ENCODE measurements around the gene CCDC170.
A peak's percentile ranks its signal among the peaks of the same experiment; 100 is the strongest.

Gene CCDC170

DNA sequence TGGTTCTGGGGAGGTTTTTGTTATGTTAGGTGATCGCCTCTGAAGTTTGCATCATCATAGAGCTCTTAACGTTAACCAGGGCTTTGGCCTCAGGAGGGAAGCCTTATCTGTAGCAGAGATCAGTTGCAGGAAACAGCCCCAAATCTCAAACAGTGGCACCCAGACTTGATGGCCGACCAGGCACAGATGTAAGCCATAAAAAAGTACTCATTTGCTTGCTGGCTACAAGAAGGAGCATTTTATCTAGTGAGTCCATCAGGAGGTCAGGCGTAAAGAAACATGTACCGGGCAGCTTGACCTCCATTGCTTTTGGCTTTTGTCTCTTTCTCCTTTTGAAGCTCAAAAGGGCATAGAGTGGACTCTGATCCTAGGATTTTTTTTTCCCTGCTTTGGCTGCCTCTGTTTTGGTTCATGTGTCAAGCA lies 122.3 kb downstream of the CCDC170 start:
- TF ChIP-seq YY1 (IDR thresholded peaks at IDR 0.05; ENCODE audit: insufficient read depth, insufficient read length): no peak
- no peak for TF ChIP-seq ZNF274 (IDR thresholded peaks at IDR 0.05; ENCODE audit: low read depth, low read length)
- no peak for TF ChIP-seq SUZ12 (IDR thresholded peaks at IDR 0.05; ENCODE audit: extremely low read depth, insufficient read depth, insufficient read length)
- no peaks in the 10 kb centered on the region for H3K27me3 ChIP-seq (ENCODE audit: insufficient read depth, insufficient read length)
- peak; percentile 47 for DNase-seq (ENCODE audit: low read depth, low spot score)
- no peak overlapping the region for H3K9ac ChIP-seq (ENCODE audit: insufficient read length, low read depth)
- H3K9me3 ChIP-seq (ENCODE audit: insufficient read depth, low read length): no peaks in the 10 kb centered on the region
- no peak overlapping the region for H3K4me3 ChIP-seq (ENCODE audit: insufficient read length, low read depth)
- no peaks in the 10 kb centered on the region for H3K36me3 ChIP-seq (ENCODE audit: insufficient read depth, insufficient read length, low read length)
- H3K4me1 ChIP-seq (ENCODE audit: insufficient read depth, insufficient read length): peaks cover 2% of the 10 kb centered on the region

DNA sequence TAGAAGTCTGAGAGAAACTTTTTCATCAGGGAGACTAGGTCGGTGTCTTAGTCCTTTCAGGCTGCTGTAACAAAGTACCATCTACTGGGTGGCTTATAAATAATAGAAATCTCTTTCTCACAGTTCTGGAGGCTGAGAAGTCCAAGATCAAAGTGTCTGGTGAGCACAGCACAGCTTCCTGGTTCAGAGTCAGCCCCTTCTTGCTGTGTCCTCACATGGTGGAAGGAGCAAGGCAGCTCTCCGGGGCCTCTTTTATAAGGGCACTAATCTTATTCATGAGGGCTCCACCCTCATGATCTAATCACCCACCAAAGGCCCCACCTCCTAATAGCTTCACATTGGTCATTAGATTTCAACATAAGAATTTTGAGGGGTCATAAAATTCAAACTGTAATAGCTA lies 122.8 kb downstream of the CCDC170 start:
- TF ChIP-seq ZNF274 (IDR thresholded peaks at IDR 0.05; ENCODE audit: low read depth, low read length) (no peak), YY1 (IDR thresholded peaks at IDR 0.05; ENCODE audit: insufficient read depth, insufficient read length) (no peak), SUZ12 (IDR thresholded peaks at IDR 0.05; ENCODE audit: extremely low read depth, insufficient read depth, insufficient read length) (no peak)
- no peaks in the 10 kb centered on the region for H3K36me3 ChIP-seq (ENCODE audit: insufficient read depth, insufficient read length, low read length)
- H3K9ac ChIP-seq (ENCODE audit: insufficient read length, low read depth): no peak overlapping the region
- no peaks in the 10 kb centered on the region for H3K27me3 ChIP-seq (ENCODE audit: insufficient read depth, insufficient read length)
- peaks cover 2% of the 10 kb centered on the region for H3K4me1 ChIP-seq (ENCODE audit: insufficient read depth, insufficient read length)
- H3K9me3 ChIP-seq (ENCODE audit: insufficient read depth, low read length): no peaks in the 10 kb centered on the region
- DNase-seq (ENCODE audit: low read depth, low spot score): no peak
- no peak overlapping the region for H3K4me3 ChIP-seq (ENCODE audit: insufficient read length, low read depth)

DNA sequence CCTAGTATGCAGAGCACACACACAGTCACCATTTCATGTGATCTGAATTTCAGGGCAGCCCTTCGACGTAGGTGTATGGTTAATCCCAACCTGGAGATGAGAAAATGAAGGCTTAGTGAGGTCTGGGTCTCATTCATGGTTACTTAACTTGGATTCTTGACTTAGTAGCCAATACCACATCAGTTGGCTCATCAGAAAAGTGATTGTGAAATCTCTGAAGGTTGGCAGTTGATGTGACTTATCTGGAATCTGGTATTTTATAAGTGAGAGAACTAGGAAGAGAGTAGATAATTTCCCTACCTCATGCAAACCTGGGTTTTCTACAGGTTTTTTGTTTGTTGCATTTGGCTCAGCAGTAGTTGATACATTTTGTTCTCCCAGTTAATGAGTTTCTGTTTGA lies 123.7 kb downstream of the CCDC170 start:
- no peak for TF ChIP-seq YY1 (IDR thresholded peaks at IDR 0.05; ENCODE audit: insufficient read depth, insufficient read length)
- TF ChIP-seq ZNF274 (IDR thresholded peaks at IDR 0.05; ENCODE audit: low read depth, low read length): no peak
- TF ChIP-seq SUZ12 (IDR thresholded peaks at IDR 0.05; ENCODE audit: extremely low read depth, insufficient read depth, insufficient read length): no peak
- H3K9ac ChIP-seq (ENCODE audit: insufficient read length, low read depth): no peak overlapping the region
- DNase-seq (ENCODE audit: low read depth, low spot score): no peak

DNA sequence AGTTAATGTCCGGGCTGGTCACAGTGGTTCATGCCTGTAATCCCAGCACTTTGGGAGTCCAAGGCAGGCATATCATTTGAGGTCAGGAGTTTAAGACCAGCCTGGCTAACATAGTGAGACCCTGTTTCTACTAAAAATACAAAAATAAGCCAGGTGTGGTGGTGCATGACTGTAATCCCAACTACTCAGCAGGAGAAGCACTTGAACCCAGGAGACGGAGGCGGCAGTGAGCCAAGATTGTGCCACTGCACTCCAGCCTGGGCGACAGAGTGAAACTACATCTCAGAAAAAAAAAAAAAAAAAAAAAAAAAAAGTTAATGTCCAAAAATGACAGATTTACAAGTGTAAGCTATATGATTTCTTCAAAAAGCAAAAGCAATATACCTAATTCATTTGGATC lies 124.9 kb downstream of the CCDC170 start:
- no peak overlapping the region for H3K9ac ChIP-seq (ENCODE audit: insufficient read length, low read depth)
- no peaks in the 10 kb centered on the region for H3K9me3 ChIP-seq (ENCODE audit: insufficient read depth, low read length)
- H3K4me3 ChIP-seq (ENCODE audit: insufficient read length, low read depth): no peak overlapping the region
- H3K27me3 ChIP-seq (ENCODE audit: insufficient read depth, insufficient read length): no peaks in the 10 kb centered on the region
- TF ChIP-seq YY1 (IDR thresholded peaks at IDR 0.05; ENCODE audit: insufficient read depth, insufficient read length): no peak
- TF ChIP-seq SUZ12 (IDR thresholded peaks at IDR 0.05; ENCODE audit: extremely low read depth, insufficient read depth, insufficient read length): no peak
- TF ChIP-seq ZNF274 (IDR thresholded peaks at IDR 0.05; ENCODE audit: low read depth, low read length): no peak
- DNase-seq (ENCODE audit: low read depth, low spot score): no peak
- no peaks in the 10 kb centered on the region for H3K36me3 ChIP-seq (ENCODE audit: insufficient read depth, insufficient read length, low read length)
- no peaks in the 10 kb centered on the region for H3K4me1 ChIP-seq (ENCODE audit: insufficient read depth, insufficient read length)

More for the DNA sequence above, 123.7 kb downstream of the CCDC170 start:
- H3K27me3 ChIP-seq (ENCODE audit: insufficient read depth, insufficient read length): no peaks in the 10 kb centered on the region
- H3K9me3 ChIP-seq (ENCODE audit: insufficient read depth, low read length): no peaks in the 10 kb centered on the region
- no peaks in the 10 kb centered on the region for H3K36me3 ChIP-seq (ENCODE audit: insufficient read depth, insufficient read length, low read length)
- H3K4me1 ChIP-seq (ENCODE audit: insufficient read depth, insufficient read length): no peaks in the 10 kb centered on the region
- H3K4me3 ChIP-seq (ENCODE audit: insufficient read length, low read depth): no peak overlapping the region

DNA sequence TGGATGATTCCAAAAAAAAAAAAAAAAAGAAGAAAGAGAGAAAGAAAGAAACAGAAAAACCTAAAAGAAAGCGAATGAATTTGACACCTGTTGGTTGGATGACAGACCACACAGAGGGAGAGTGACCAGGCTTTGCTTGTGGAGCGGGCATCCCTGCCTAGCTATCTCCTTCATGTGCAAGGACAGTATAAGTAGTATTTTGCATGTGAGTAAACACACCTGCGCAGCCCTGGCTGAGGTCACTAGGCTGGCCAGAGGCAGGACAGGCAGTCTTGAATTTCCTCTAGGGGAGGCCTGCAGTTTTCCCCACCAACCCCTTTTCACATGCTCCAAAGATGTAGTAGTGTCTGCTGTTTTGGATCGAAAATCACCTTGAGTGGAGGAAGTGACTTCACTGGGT lies 126.4 kb downstream of the CCDC170 start:
- Histone ChIP-seq H3K4me3 (ENCODE audit: insufficient read length, low read depth) (no peak overlapping the region), H3K27me3 (ENCODE audit: insufficient read depth, insufficient read length) (no peaks in the 10 kb centered on the region), H3K4me1 (ENCODE audit: insufficient read depth, insufficient read length) (no peaks in the 10 kb centered on the region), H3K9me3 (ENCODE audit: insufficient read depth, low read length) (no peaks in the 10 kb centered on the region; the same call in 1 of the 2 replicates), H3K36me3 (ENCODE audit: insufficient read depth, insufficient read length, low read length) (no peaks in the 10 kb centered on the region), H3K9ac (ENCODE audit: insufficient read length, low read depth) (no peak overlapping the region)
- TF ChIP-seq ZNF274 (IDR thresholded peaks at IDR 0.05; ENCODE audit: low read depth, low read length) (no peak), SUZ12 (IDR thresholded peaks at IDR 0.05; ENCODE audit: extremely low read depth, insufficient read depth, insufficient read length) (no peak), YY1 (IDR thresholded peaks at IDR 0.05; ENCODE audit: insufficient read depth, insufficient read length) (no peak)
- DNase-seq (ENCODE audit: low read depth, low spot score): no peak

DNA sequence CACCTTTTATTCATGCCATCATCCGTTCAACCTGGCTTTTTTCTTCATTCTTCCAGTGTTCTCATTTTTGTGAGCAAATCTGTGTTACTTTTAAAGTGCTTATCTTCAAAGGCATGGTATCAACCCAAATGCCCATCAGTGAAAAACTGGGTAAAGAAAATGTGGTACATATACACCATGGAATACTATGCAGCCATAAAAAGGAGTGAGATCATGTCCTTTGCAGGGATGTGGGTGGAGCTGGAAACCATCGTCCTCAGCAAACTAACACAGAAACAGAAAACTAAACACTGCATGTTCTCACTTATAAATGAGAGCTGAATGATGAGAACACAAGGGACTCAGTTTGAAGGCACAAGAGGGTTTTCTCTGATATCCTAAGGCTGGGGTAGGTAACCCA lies 130.3 kb downstream of the CCDC170 start:
- no peak for DNase-seq (ENCODE audit: low read depth, low spot score)
- Histone ChIP-seq H3K27me3 (ENCODE audit: insufficient read depth, insufficient read length) (no peaks in the 10 kb centered on the region), H3K9me3 (ENCODE audit: insufficient read depth, low read length) (no peaks in the 10 kb centered on the region; the same call in 1 of the 2 replicates), H3K4me3 (ENCODE audit: insufficient read length, low read depth) (no peak overlapping the region), H3K4me1 (ENCODE audit: insufficient read depth, insufficient read length) (no peaks in the 10 kb centered on the region), H3K36me3 (ENCODE audit: insufficient read depth, insufficient read length, low read length) (no peaks in the 10 kb centered on the region), H3K9ac (ENCODE audit: insufficient read length, low read depth) (no peak overlapping the region)
- no peak for TF ChIP-seq YY1 (IDR thresholded peaks at IDR 0.05; ENCODE audit: insufficient read depth, insufficient read length)
- no peak for TF ChIP-seq ZNF274 (IDR thresholded peaks at IDR 0.05; ENCODE audit: low read depth, low read length)
- TF ChIP-seq SUZ12 (IDR thresholded peaks at IDR 0.05; ENCODE audit: extremely low read depth, insufficient read depth, insufficient read length): no peak

DNA sequence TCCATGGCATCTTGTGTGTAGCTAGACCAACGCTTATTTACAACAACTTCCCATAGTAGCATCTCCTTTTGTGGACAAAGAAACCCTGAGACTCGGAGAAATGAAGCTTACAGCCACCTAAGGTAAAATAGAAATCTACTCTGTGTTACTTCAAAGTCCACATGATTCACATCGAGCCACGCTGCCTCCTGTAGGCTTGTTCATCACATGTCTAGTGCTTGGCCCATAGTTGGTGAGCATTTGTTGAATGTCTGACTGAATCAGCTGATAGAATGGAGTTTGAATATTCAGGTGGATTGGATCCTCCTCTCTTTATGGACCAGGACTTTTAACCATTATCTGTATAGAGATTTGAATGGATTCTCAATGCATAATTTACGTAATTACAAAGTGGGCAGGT lies 130.7 kb downstream of the CCDC170 start:
- TF ChIP-seq SUZ12 (IDR thresholded peaks at IDR 0.05; ENCODE audit: extremely low read depth, insufficient read depth, insufficient read length) (no peak), YY1 (IDR thresholded peaks at IDR 0.05; ENCODE audit: insufficient read depth, insufficient read length) (no peak), ZNF274 (IDR thresholded peaks at IDR 0.05; ENCODE audit: low read depth, low read length) (no peak)
- DNase-seq (ENCODE audit: low read depth, low spot score): no peak
- H3K36me3 ChIP-seq (ENCODE audit: insufficient read depth, insufficient read length, low read length): no peaks in the 10 kb centered on the region
- H3K4me1 ChIP-seq (ENCODE audit: insufficient read depth, insufficient read length): no peaks in the 10 kb centered on the region
- no peak overlapping the region for H3K4me3 ChIP-seq (ENCODE audit: insufficient read length, low read depth)
- no peaks in the 10 kb centered on the region for H3K27me3 ChIP-seq (ENCODE audit: insufficient read depth, insufficient read length)
- H3K9ac ChIP-seq (ENCODE audit: insufficient read length, low read depth): no peak overlapping the region
- no peaks in the 10 kb centered on the region; the same call in 1 of the 2 replicates for H3K9me3 ChIP-seq (ENCODE audit: insufficient read depth, low read length)

Data from NT2/D1 (cell line).